Hepatocyte (in vitro differentiated cells): ENCODE data around the gene SLC26A9. TPM values are rescaled to one million over a fixed set of nuclear protein-coding genes. Genes with fewer than 3 reads are reported as not detected.

Source experiments
- DNase-seq: peaks from one replicate; pipeline ENCODE4 v3.0.0-alpha.2; 2016; ENCODE audit warnings: low spot score
- H2AFZ ChIP-seq: fragments of 200-600 bp; sonication (generic); 2 replicates; pipeline ENCODE4 v1.6.0; 2016; ENCODE audit warnings: antibody characterized with exemption, mild to moderate bottlenecking
- H3K27ac ChIP-seq: fragments of 200-600 bp; sonication (generic); 2 replicates; pipeline ENCODE4 v1.5.1; 2016; ENCODE audit warnings: mild to moderate bottlenecking
- H3K27me3 ChIP-seq: fragments of 200-600 bp; sonication (generic); 2 replicates; pipeline ENCODE4 v1.6.1; 2016
- H3K36me3 ChIP-seq: fragments of 200-600 bp; sonication (generic); replicated peaks from 2 replicates; pipeline ENCODE4 v1.5.1; 2016; ENCODE audit warnings: low read depth; ENCODE audit not compliant: insufficient read depth
- H3K4me1 ChIP-seq: fragments of 200-600 bp; sonication (generic); 2 replicates; pipeline ENCODE4 v1.5.1; 2016; ENCODE audit warnings: mild to moderate bottlenecking, moderate library complexity; ENCODE audit not compliant: insufficient read depth
- H3K4me2 ChIP-seq: fragments of 200-600 bp; sonication (generic); 2 replicates; pipeline ENCODE4 v1.6.0; 2016
- H3K4me3 ChIP-seq: fragments of 200-600 bp; sonication (generic); 2 replicates; pipeline ENCODE4 v1.5.1; 2016; ENCODE audit warnings: mild to moderate bottlenecking
- H3K79me2 ChIP-seq: fragments of 200-600 bp; sonication (generic); 2 replicates; pipeline ENCODE4 v1.6.0; 2017; ENCODE audit warnings: mild to moderate bottlenecking
- H3K9me2 ChIP-seq: fragments of 200-600 bp; sonication (generic); replicated peaks from 2 replicates; pipeline ENCODE4 v1.6.0; 2017; ENCODE audit warnings: mild to moderate bottlenecking; ENCODE audit not compliant: insufficient read depth
- H3K9me3 ChIP-seq: fragments of 200-600 bp; sonication (generic); 2 replicates; pipeline ENCODE4 v1.5.1; 2016; ENCODE audit warnings: low read depth, mild to moderate bottlenecking
- H4K20me1 ChIP-seq: fragments of 200-600 bp; sonication (generic); 2 replicates; pipeline ENCODE4 v1.6.0; 2016; ENCODE audit warnings: mild to moderate bottlenecking; ENCODE audit not compliant: insufficient read depth, poor library complexity, severe bottlenecking
- CTCF ChIP-seq: fragments of 200-600 bp; sonication (generic); IDR thresholded peaks from 2 replicates; pipeline ENCODE4 v1.5.1; 2016; ENCODE audit warnings: antibody characterized with exemption, mild to moderate bottlenecking; ENCODE audit not compliant: poor library complexity
- EZH2 ChIP-seq: fragments of 200-600 bp; sonication (generic); IDR thresholded peaks from 2 replicates; pipeline ENCODE4 v1.6.1; 2016; ENCODE audit warnings: antibody characterized with exemption, mild to moderate bottlenecking, borderline replicate concordance
- EZH2phosphoT487 ChIP-seq: fragments of 200-600 bp; sonication (generic); IDR thresholded peaks from one replicate; pipeline ENCODE4 v1.6.1; 2018; ENCODE audit warnings: antibody characterized with exemption, mild to moderate bottlenecking, low read depth, moderate library complexity; ENCODE audit not compliant: unreplicated experiment, severe bottlenecking
- WGBS: methylation state at CpG from one replicate; pipeline ENCODE4 v1.1.6; 2016; ENCODE audit warnings: low lambda C conversion rate; ENCODE audit errors: missing lambda C conversion rate; 5-methylcytosine and 5-hydroxymethylcytosine counted together
- polyA plus RNA-seq: library from polyadenylated mRNA; unstranded; fragments of >200 nt; fragmentation: Nextera tagmentation; extraction: Ambion mirVana; gene quantifications from 2 replicates; pipeline ENCODE4 v1.2.1, GENCODE V29; 2016
- total RNA-seq: library from RNA; depleted of rRNA; stranded (reverse); fragments of >200 nt; gene quantifications from 2 replicates; pipeline ENCODE4 v1.2.3, GENCODE V29; 2014

Gene SLC26A9
- total and polyA plus RNA-seq, 2 experiments from 2014 or later, result 0.13 to 0.63 TPM

- Histone ChIP-seq H3K27ac (no peak overlapping the region), H3K36me3 (no peaks in the 10 kb centered on the region), H3K9me3 (no peaks in the 10 kb centered on the region), H2AFZ (no peak overlapping the region), H3K79me2 (no peaks in the 10 kb centered on the region), H3K27me3 (no peaks in the 10 kb centered on the region), H3K9me2 (no peaks in the 10 kb centered on the region), H3K4me1 (peaks cover under 1% of the 10 kb centered on the region), H4K20me1 (no peaks in the 10 kb centered on the region), H3K4me3 (no peak overlapping the region), H3K4me2 (no peak overlapping the region)
- no peak for DNase-seq
- 97% methylated on average over 12 of the region's 12 CpGs for WGBS
- TF ChIP-seq EZH2phosphoT487 (no peak), CTCF (no peak), EZH2 (no peak)
Observed at GRCh38 chr1:205927676-205928075, 15.6 kb downstream of the SLC26A9 start.

- no peak overlapping the region for H3K4me3 ChIP-seq
- H2AFZ ChIP-seq, result no peak overlapping the region
- no peaks in the 10 kb centered on the region for H3K36me3 ChIP-seq
- H3K27ac ChIP-seq, result no peak overlapping the region
- no peak for DNase-seq
- no peak overlapping the region for H3K4me2 ChIP-seq
- 96% methylated on average over 6 of the region's 6 CpGs for WGBS
- no peak for TF ChIP-seq CTCF
- TF ChIP-seq EZH2, result no peak
- TF ChIP-seq EZH2phosphoT487, result no peak
- no peaks in the 10 kb centered on the region for H3K4me1 ChIP-seq
- no peaks in the 10 kb centered on the region for H3K79me2 ChIP-seq
- H3K27me3 ChIP-seq, result no peaks in the 10 kb centered on the region
- no peaks in the 10 kb centered on the region for H3K9me2 ChIP-seq
- H3K9me3 ChIP-seq, result no peaks in the 10 kb centered on the region
- no peaks in the 10 kb centered on the region for H4K20me1 ChIP-seq
Observed at GRCh38 chr1:205927247-205927646, 16.0 kb downstream of the SLC26A9 start.

- Histone ChIP-seq H3K79me2 (no peaks in the 10 kb centered on the region), H3K27me3 (no peaks in the 10 kb centered on the region), H3K9me3 (no peaks in the 10 kb centered on the region), H3K9me2 (no peaks in the 10 kb centered on the region), H3K4me2 (no peak overlapping the region), H3K4me1 (no peaks in the 10 kb centered on the region), H4K20me1 (no peaks in the 10 kb centered on the region), H3K27ac (no peak overlapping the region), H3K36me3 (no peaks in the 10 kb centered on the region), H2AFZ (no peak overlapping the region), H3K4me3 (no peak overlapping the region)
- WGBS, result 93% methylated on average over 8 of the region's 8 CpGs
- DNase-seq, result no peak
- no peak for TF ChIP-seq CTCF
- TF ChIP-seq EZH2phosphoT487, result no peak
- TF ChIP-seq EZH2, result no peak
Observed at GRCh38 chr1:205926636-205927035, 16.6 kb downstream of the SLC26A9 start.

- no peaks in the 10 kb centered on the region for H3K4me1 ChIP-seq
- no peaks in the 10 kb centered on the region for H4K20me1 ChIP-seq
- H2AFZ ChIP-seq, result no peak overlapping the region
- H3K27ac ChIP-seq, result no peak overlapping the region
- no peak overlapping the region for H3K4me3 ChIP-seq
- no peaks in the 10 kb centered on the region for H3K9me2 ChIP-seq
- no peak overlapping the region for H3K4me2 ChIP-seq
- no peaks in the 10 kb centered on the region for H3K36me3 ChIP-seq
- no peaks in the 10 kb centered on the region for H3K79me2 ChIP-seq
- no peak for DNase-seq
- no peaks in the 10 kb centered on the region for H3K27me3 ChIP-seq
- no peak for TF ChIP-seq EZH2phosphoT487
- TF ChIP-seq CTCF, result no peak
- TF ChIP-seq EZH2, result no peak
- WGBS, result 93% methylated on average over 5 of the region's 5 CpGs
- no peaks in the 10 kb centered on the region for H3K9me3 ChIP-seq
Observed at GRCh38 chr1:205926213-205926612, 17.0 kb downstream of the SLC26A9 start.
